Measurements from ENCODE around the gene TGFBR1. TPM values are rescaled to one million over a fixed set of nuclear protein-coding genes. Genes with fewer than 3 reads are reported as not detected.

The TGFBR1 gene
- total and polyA plus RNA-seq, 7 donors: 5.3 to 25.7 (median 18.3) TPM

GRCh38 chr9:99181621-99182020 lies 76.7 kb downstream of the TGFBR1 start:
- ATAC-seq (no peak), DNase-seq (no peak)
- Histone ChIP-seq H3K27me3 (ENCODE audit: insufficient read depth in 3 of 3, low read length in 2 of 3) (no peaks in the 10 kb centered on the region), H3K9me3 (no peaks in the 10 kb centered on the region), H3K27ac (no peak overlapping the region), H3K4me1 (no peaks in the 10 kb centered on the region), H3K36me3 (ENCODE audit: insufficient read depth in 1 of 2, low read depth in 1 of 2) (no peaks in the 10 kb centered on the region), H3K4me3 (no peak overlapping the region)
- 83 to 88% (median 87%) methylated on average over 4 of the region's 4 CpGs for WGBS, 3 donors
- no peak for TF ChIP-seq CTCF (IDR thresholded peaks at IDR 0.05)
- intact Hi-C loops (cut with DNase I): loop anchor here (10.0 kb wide), 2 partner anchors 643 to 1033 kb away; partner anchors contain the start of gene NR4A3 (in 1 of the 2)

GRCh38 chr9:99182356-99182755 lies 77.4 kb downstream of the TGFBR1 start:
- intact Hi-C loops (cut with DNase I): loop anchor here (10.0 kb wide), 2 partner anchors 642 to 1032 kb away; partner anchors contain the start of gene NR4A3 (in 1 of the 2)

GRCh38 chr9:99183616-99184015 lies 78.7 kb downstream of the TGFBR1 start:
- WGBS, 3 donors: 73 to 84% (median 80%) methylated on average over 3 of the region's 3 CpGs
- no peaks in the 10 kb centered on the region for H3K27me3 ChIP-seq (ENCODE audit: insufficient read depth in 3 of 3, low read length in 2 of 3)
- H3K4me3 ChIP-seq: no peak overlapping the region
- no peak overlapping the region for H3K27ac ChIP-seq
- H3K4me1 ChIP-seq: no peaks in the 10 kb centered on the region
- H3K36me3 ChIP-seq (ENCODE audit: insufficient read depth in 1 of 2, low read depth in 1 of 2): no peaks in the 10 kb centered on the region
- no peaks in the 10 kb centered on the region for H3K9me3 ChIP-seq
- DNase-seq (no peak), ATAC-seq (no peak)
- intact Hi-C loops (cut with DNase I): loop anchor here (2.0 to 10.0 kb wide), 3 partner anchors 37 to 1031 kb away; partner anchors contain the start of genes ALG2 (in 1 of the 2) and NR4A3 (in 1 of the 2)
- TF ChIP-seq CTCF (IDR thresholded peaks at IDR 0.05): no peak

More at GRCh38 chr9:99182356-99182755, 77.4 kb downstream of the TGFBR1 start:
- no peak overlapping the region for H3K4me3 ChIP-seq
- no peaks in the 10 kb centered on the region for H3K4me1 ChIP-seq
- TF ChIP-seq CTCF (IDR thresholded peaks at IDR 0.05): no peak
- no peaks in the 10 kb centered on the region for H3K36me3 ChIP-seq (ENCODE audit: insufficient read depth in 1 of 2, low read depth in 1 of 2)
- ATAC-seq (no peak), DNase-seq (no peak)
- H3K27ac ChIP-seq: no peak overlapping the region
- WGBS, 3 donors: 88 to 92% (median 88%) methylated on average over 3 of the region's 3 CpGs
- no peaks in the 10 kb centered on the region for H3K9me3 ChIP-seq
- H3K27me3 ChIP-seq (ENCODE audit: insufficient read depth in 3 of 3, low read length in 2 of 3): no peaks in the 10 kb centered on the region

GRCh38 chr9:99184110-99184474 lies 79.2 kb downstream of the TGFBR1 start:
- TF ChIP-seq CTCF (IDR thresholded peaks at IDR 0.05): no peak
- intact Hi-C loops (cut with DNase I): loop anchor here (2.0 to 10.0 kb wide), 3 partner anchors 37 to 1031 kb away; partner anchors contain the start of genes ALG2 (in 1 of the 2) and NR4A3 (in 1 of the 2)
- H3K4me3 ChIP-seq: no peak overlapping the region
- H3K27ac ChIP-seq: no peak overlapping the region
- peak; percentile 76 to 77 for DNase-seq
- H3K27me3 ChIP-seq (ENCODE audit: insufficient read depth in 3 of 3, low read length in 2 of 3): no peaks in the 10 kb centered on the region
- WGBS, 3 donors: 28 to 35% (median 31%) methylated on average over 9 to 10 of the region's 10 CpGs
- H3K9me3 ChIP-seq: no peaks in the 10 kb centered on the region
- no peaks in the 10 kb centered on the region for H3K4me1 ChIP-seq
- H3K36me3 ChIP-seq (ENCODE audit: insufficient read depth in 1 of 2, low read depth in 1 of 2): no peaks in the 10 kb centered on the region
- peak; percentile 17 to 62 (median 42) for ATAC-seq
